GM23338 (cell line): Measurements from ENCODE around the gene WARS2.

Source experiments
- POLR2AphosphoS5 ChIP-seq: IDR thresholded peaks from 2 replicates; pipeline ENCODE4 v1.6.1; 2016; ENCODE audit warnings: antibody characterized with exemption, low read depth
- TF ChIP-seq, protein P1 (sequence below), 2 experiments: fragments of 200-600 bp in 1 of 2; sonication (generic) in 1 of 2; conservative IDR thresholded peaks; 2 replicates each; pipeline versions ENCODE4 v1.5.1 to v1.6.1; 2016 to 2017; ENCODE audit warnings: antibody characterized with exemption in 2 of 2, low read depth in 2 of 2, mild to moderate bottlenecking in 2 of 2, moderate library complexity in 1 of 2

GRCh38 chr1:118998171-118998570, 142.3 kb downstream of the WARS2 start:
- TF ChIP-seq, protein P1, sequence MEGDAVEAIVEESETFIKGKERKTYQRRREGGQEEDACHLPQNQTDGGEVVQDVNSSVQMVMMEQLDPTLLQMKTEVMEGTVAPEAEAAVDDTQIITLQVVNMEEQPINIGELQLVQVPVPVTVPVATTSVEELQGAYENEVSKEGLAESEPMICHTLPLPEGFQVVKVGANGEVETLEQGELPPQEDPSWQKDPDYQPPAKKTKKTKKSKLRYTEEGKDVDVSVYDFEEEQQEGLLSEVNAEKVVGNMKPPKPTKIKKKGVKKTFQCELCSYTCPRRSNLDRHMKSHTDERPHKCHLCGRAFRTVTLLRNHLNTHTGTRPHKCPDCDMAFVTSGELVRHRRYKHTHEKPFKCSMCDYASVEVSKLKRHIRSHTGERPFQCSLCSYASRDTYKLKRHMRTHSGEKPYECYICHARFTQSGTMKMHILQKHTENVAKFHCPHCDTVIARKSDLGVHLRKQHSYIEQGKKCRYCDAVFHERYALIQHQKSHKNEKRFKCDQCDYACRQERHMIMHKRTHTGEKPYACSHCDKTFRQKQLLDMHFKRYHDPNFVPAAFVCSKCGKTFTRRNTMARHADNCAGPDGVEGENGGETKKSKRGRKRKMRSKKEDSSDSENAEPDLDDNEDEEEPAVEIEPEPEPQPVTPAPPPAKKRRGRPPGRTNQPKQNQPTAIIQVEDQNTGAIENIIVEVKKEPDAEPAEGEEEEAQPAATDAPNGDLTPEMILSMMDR (conservative IDR thresholded peaks at IDR 0.05; ENCODE audit: low read depth in 2 of 2), result no peak
- TF ChIP-seq POLR2AphosphoS5, result no peak
